Body of pancreas (tissue), 4 donors: ENCODE results near the gene D2HGDH. TPM values are rescaled to one million over a fixed set of nuclear protein-coding genes. Genes with fewer than 3 reads are reported as not detected.

ENCODE experiments used
- ATAC-seq: fragments of 150-250 bp; one replicate; pipeline ENCODE4 v1.9.1; 2016
- DNase-seq, 4 donors: peaks; one replicate each; pipeline ENCODE4 v3.0.0-alpha.2; 2019
- H3K27ac ChIP-seq, 4 donors: fragments of 200-600 bp; sonication (generic); 1 replicate in 3 of 4; 2 replicates in 1 of 4; pipeline versions ENCODE4 v1.5.1 to v1.6.1; 2016 to 2019; ENCODE audit warnings: mild to moderate bottlenecking in 1 of 4, mixed read lengths in 1 of 4, moderate library complexity in 1 of 4
- H3K27me3 ChIP-seq, 2 donors: fragments of 200-600 bp; sonication (generic); one replicate each; pipeline ENCODE4 v1.6.0; 2016; ENCODE audit warnings: mild to moderate bottlenecking in 1 of 2
- H3K36me3 ChIP-seq, 2 donors: fragments of 200-600 bp; sonication (generic); replicated peaks in 1 of 2; 2 replicates each; pipeline ENCODE4 v1.5.1; 2016; ENCODE audit warnings: low read depth in 2 of 2; ENCODE audit not compliant: insufficient read depth in 1 of 2
- H3K4me1 ChIP-seq: fragments of 200-600 bp; sonication (generic); one replicate; pipeline ENCODE4 v1.6.0; 2016
- H3K4me3 ChIP-seq, 2 donors: fragments of 200-600 bp; sonication (generic); 1 replicate in 1 of 2; 2 replicates in 1 of 2; pipeline ENCODE4 v1.5.1; 2016 to 2019
- H3K9me3 ChIP-seq, 3 donors: fragments of 200-600 bp; sonication (generic); 1 replicate in 2 of 3; 2 replicates in 1 of 3; pipeline ENCODE4 v1.5.1; 2016
- POLR2A ChIP-seq, 3 donors: fragments of 450-650 bp; IDR thresholded peaks; one replicate each; pipeline ENCODE4 v1.6.1; 2016; ENCODE audit warnings: antibody characterized with exemption in 3 of 3, mild to moderate bottlenecking in 2 of 3
- WGBS, 2 donors: methylation state at CpG; one replicate each; pipeline ENCODE4 v1.1.5; 2017; 5-methylcytosine and 5-hydroxymethylcytosine counted together
- intact Hi-C: fragments of 100-400 bp; cut with DNase I; formaldehyde crosslinking; loops from one replicate; pipeline ENCODE4 v1.15.1; 2023
- total RNA-seq, 2 donors: library from RNA; depleted of rRNA; stranded (reverse); fragments of >200 nt; gene quantifications; one replicate each; pipeline ENCODE4 v1.1.0, GENCODE V29; 2016
- TF ChIP-seq, protein P1 (sequence below), 7 experiments: fragments of 450-650 bp in 4 of 7; fragments of 200-600 bp in 3 of 7; sonication (generic) in 3 of 7; IDR thresholded peaks; one replicate each; pipeline ENCODE4 v1.5.1; 2016 to 2019; ENCODE audit warnings: antibody characterized with exemption in 7 of 7

The D2HGDH gene
- 10 to 100 TPM; 27.0 to 42.5 TPM for total RNA-seq

DNA sequence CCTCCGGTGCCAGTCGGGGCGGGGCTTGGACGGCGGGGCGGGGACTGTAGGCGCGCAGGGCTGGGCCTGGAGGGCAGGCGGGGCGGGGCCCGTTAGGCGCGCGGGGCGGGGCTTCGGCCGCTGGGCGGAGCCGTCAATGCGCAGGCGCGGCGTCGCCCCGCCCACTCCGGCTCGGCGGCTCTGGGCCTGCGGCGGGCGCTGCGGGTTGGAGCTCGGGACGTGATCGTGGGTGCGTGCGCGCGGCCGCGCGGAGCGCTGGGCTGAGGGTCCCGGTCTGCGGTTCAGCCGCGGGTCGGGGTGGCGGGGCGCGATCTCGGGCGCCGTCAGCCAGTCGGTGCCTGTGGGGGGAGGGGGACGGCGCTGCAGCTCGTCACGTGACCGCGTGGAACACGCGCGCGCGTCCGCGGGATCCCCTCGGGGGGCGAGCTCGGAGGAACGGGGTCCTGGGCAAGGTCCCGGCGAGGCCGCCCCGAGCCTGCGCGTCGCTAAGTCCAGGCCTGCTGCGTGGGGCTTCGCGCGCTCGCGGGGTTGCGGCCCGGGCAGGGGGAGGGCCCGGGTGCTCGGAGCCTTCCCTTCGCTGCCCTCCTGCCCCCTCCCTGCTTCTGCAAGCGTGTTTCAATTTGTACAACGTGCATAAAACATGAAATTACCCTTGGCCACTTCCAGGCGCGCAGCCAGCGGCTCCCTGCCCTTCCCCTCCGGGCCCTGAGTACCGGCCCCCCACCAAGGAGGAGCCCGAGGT lies at the start of gene D2HGDH:
Gene D2HGDH (plus strand): TSS at position 164 of the 742 bp plus-strand sequence. CDS start 595 bp downstream, outside the sequence.
- peak within 1 kb of the TSS; percentile 72 to 92 (median 88) for H3K27ac ChIP-seq
- TF ChIP-seq POLR2A (IDR thresholded peaks at IDR 0.05): peak in 2 of 3 donors; percentile 55 to 58
- TF ChIP-seq, protein P1, sequence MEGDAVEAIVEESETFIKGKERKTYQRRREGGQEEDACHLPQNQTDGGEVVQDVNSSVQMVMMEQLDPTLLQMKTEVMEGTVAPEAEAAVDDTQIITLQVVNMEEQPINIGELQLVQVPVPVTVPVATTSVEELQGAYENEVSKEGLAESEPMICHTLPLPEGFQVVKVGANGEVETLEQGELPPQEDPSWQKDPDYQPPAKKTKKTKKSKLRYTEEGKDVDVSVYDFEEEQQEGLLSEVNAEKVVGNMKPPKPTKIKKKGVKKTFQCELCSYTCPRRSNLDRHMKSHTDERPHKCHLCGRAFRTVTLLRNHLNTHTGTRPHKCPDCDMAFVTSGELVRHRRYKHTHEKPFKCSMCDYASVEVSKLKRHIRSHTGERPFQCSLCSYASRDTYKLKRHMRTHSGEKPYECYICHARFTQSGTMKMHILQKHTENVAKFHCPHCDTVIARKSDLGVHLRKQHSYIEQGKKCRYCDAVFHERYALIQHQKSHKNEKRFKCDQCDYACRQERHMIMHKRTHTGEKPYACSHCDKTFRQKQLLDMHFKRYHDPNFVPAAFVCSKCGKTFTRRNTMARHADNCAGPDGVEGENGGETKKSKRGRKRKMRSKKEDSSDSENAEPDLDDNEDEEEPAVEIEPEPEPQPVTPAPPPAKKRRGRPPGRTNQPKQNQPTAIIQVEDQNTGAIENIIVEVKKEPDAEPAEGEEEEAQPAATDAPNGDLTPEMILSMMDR (IDR thresholded peaks at IDR 0.05): peak in 1 of 7 experiments; percentile 7
- WGBS, 2 donors: 1% methylated on average over 73 of the region's 98 CpGs; no CpG with 5 or more reads in 1 of the 2 donors
- intact Hi-C loops: no loop called here
- peaks cover 15% of the 10 kb centered on the region for H3K4me1 ChIP-seq
- peak within 1 kb of the TSS; percentile 72 to 92 for H3K4me3 ChIP-seq
- ATAC-seq (peak; percentile 95), DNase-seq (peak; percentile 94 to 97 (median 96))
- no peaks in the 10 kb centered on the region for H3K36me3 ChIP-seq
- no peaks in the 10 kb centered on the region for H3K9me3 ChIP-seq
- H3K27me3 ChIP-seq: no peaks in the 10 kb centered on the region

DNA sequence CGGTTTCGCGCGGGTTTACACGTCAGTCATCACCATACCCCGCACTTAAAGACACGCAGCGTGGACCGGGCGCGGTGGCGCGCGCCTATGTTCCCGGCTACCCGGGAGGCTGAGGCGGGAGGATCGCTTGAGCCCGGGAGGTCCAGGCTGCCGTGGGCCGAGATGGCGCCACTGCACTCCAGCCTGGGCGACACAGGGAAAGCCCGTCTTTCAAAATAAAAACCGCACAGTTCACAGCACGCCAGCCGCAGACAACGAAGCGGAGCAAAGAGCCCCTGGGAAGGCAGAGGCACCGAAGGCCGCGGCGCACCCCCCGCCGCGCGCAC lies 48.1 kb upstream of the D2HGDH start:
- Histone ChIP-seq H3K4me3 (peak overlapping the region; percentile 52 to 79), H3K27me3 (no peaks in the 10 kb centered on the region), H3K9me3 (no peaks in the 10 kb centered on the region), H3K27ac (peak overlapping the region; percentile 22 to 98 (median 61)), H3K4me1 (peaks cover 23% of the 10 kb centered on the region), H3K36me3 (peaks cover 0 to 1% of the 10 kb centered on the region in 2 donors)
- intact Hi-C loops: no loop called here
- TF ChIP-seq POLR2A (IDR thresholded peaks at IDR 0.05): no peak
- TF ChIP-seq, protein P1 (IDR thresholded peaks at IDR 0.05): no peak
- ATAC-seq (no peak), DNase-seq (no peak)
- WGBS, 2 donors: 0 to 1% methylated on average over 8 to 35 of the region's 37 CpGs

DNA sequence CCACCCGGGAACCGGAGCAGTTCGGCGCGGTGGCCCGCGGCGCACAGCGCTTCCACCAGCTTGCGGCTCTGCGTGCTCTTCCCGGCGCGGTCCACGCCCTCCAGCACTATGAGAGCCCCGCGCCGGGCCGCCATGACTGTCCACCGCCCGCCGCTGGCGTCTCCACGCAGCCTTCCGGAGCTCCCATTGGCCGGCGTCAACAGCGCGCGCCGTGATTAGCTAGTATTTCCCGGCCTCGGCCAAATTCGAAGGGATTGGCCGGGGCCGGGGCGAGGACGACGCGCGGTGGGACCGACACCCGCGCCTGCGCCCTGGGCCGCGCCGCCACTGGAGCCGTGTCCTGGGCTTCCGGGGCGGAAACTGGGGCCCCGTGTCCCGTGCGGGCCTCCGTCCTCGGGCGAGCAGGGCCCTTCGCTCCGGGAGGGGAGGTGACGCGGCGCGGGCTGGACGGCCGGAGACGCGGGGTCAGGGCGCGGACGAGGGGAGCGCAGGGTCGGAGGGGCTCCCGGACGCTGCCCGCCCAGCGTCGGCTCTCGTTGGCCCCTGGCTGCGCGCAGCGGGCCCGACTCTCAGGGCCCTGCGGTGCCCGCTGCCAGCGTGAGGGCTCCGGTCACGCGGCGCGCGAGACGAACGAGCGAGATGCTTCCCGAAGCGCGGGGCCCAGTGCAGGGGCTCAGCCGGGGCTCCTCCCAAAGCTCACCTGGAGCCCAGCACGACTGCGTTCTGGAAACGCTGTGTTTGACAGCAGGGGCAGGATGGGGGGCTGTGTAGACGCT lies 47.6 kb upstream of the D2HGDH start, which contains the start of gene DTYMK:
Gene DTYMK (minus strand): TSS at position 166 of the 776 bp plus-strand sequence. CDS start 32 bp downstream, at position 134.
- H3K27me3 ChIP-seq: no peaks in the 10 kb centered on the region
- H3K4me3 ChIP-seq: peak within 1 kb of the TSS; percentile 79 to 93
- ATAC-seq (peak; percentile 98), DNase-seq (peak; percentile 96 to 98 (median 96))
- 1% methylated on average over 86 of the region's 102 CpGs; no CpG with 5 or more reads in 1 of the 2 donors for WGBS, 2 donors
- peaks cover 23% of the 10 kb centered on the region for H3K4me1 ChIP-seq
- peaks cover 0 to 1% of the 10 kb centered on the region in 2 donors for H3K36me3 ChIP-seq
- no peaks in the 10 kb centered on the region for H3K9me3 ChIP-seq
- peak within 1 kb of the TSS; percentile 79 to 98 (median 92) for H3K27ac ChIP-seq
- intact Hi-C loops: no loop called here
- peak; percentile 68 to 81 (median 81) for TF ChIP-seq POLR2A (IDR thresholded peaks at IDR 0.05)
- TF ChIP-seq, protein P1 (IDR thresholded peaks at IDR 0.05): peak in 2 of 7 experiments; percentile 2 to 7

DNA sequence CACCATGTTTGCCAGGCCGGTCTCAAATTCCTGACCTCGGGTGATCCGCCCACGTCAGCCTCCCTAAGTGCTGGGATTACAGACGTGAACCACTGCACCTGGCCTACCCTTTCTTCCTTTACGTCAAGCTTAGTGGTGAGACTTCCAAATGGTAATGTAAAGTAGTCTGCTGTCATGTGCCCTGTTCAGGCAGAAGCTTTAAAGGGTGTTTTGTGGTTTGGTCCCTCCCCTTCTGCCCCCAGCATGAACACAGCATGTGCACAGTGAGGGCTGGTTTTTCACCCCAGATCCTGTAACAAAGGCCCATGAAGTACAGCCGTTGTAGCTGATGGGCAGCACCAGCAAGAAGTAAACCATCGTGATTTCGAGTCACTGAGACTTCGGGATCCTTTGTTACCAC lies 45.1 kb upstream of the D2HGDH start:
- ATAC-seq: no peak
- 71 to 73% methylated on average over 10 of the region's 10 CpGs for WGBS, 2 donors
- TF ChIP-seq, protein P1 (IDR thresholded peaks at IDR 0.05): no peak
- no peak for TF ChIP-seq POLR2A (IDR thresholded peaks at IDR 0.05)

More for the DNA sequence above, 45.1 kb upstream of the D2HGDH start:
- H3K4me1 ChIP-seq: peaks cover 23% of the 10 kb centered on the region
- no peaks in the 10 kb centered on the region for H3K9me3 ChIP-seq
- peaks cover 0 to 1% of the 10 kb centered on the region in 2 donors for H3K36me3 ChIP-seq
- DNase-seq: no peak
- no peak overlapping the region for H3K27ac ChIP-seq
- intact Hi-C loops: no loop called here
- H3K27me3 ChIP-seq: no peaks in the 10 kb centered on the region
- H3K4me3 ChIP-seq: no peak overlapping the region
